Brain microvascular endothelial cell (primary cell): Measurements from ENCODE around the gene SLC8A1.

Experiments used
- DNase-seq: peaks from one replicate; pipeline ENCODE4 v3.0.0-alpha.2; 2020
- H3K27ac ChIP-seq: fragments of 250-450 bp; sonication (Bioruptor Pico); 2 replicates; pipeline ENCODE4 v1.5.1; 2020; ENCODE audit warnings: mild to moderate bottlenecking, moderate library complexity
- H3K27me3 ChIP-seq: fragments of 250-450 bp; sonication (Bioruptor Pico); replicated peaks from 2 replicates; pipeline ENCODE4 v1.5.1; 2020; ENCODE audit warnings: mild to moderate bottlenecking
- H3K36me3 ChIP-seq: fragments of 250-450 bp; sonication (Bioruptor Pico); replicated peaks from 2 replicates; pipeline ENCODE4 v1.5.1; 2020; ENCODE audit warnings: mild to moderate bottlenecking
- H3K4me3 ChIP-seq: 2 replicates; pipeline ENCODE4 v1.5.1; 2011; ENCODE audit warnings: low read depth, mild to moderate bottlenecking, control low read depth, low read length, moderate library complexity
- CTCF ChIP-seq: IDR thresholded peaks from 2 replicates; pipeline ENCODE4 v1.5.1; 2011; ENCODE audit warnings: low read depth, mild to moderate bottlenecking, moderate library complexity, low read length, control low read depth, inconsistent platforms; ENCODE audit errors: missing control alignments
- in situ Hi-C: cut with HindIII; loops from 2 replicates; pipeline ENCODE4 v1.10.0; 2017; ENCODE audit warnings: low sequenced_read_pairs, low pct_ligation_motif_present

The SLC8A1 gene

GRCh38 chr2:40048506-40048905 lies 403.4 kb downstream of the SLC8A1 start:
- no peak for DNase-seq
- H3K27ac ChIP-seq: no peak overlapping the region
- no peaks in the 10 kb centered on the region for H3K27me3 ChIP-seq
- no peaks in the 10 kb centered on the region for H3K36me3 ChIP-seq
- no peak for TF ChIP-seq CTCF
- in situ Hi-C loops: no loop called here
- no peak overlapping the region for H3K4me3 ChIP-seq

- H3K4me3 ChIP-seq: no peak overlapping the region
- H3K36me3 ChIP-seq: no peaks in the 10 kb centered on the region
- no peaks in the 10 kb centered on the region for H3K27me3 ChIP-seq
- no peak for DNase-seq
- H3K27ac ChIP-seq: no peak overlapping the region
- in situ Hi-C loops: no loop called here
- TF ChIP-seq CTCF: no peak
Measured at GRCh38 chr2:40047406-40047805, 404.5 kb downstream of the SLC8A1 start.
